ENCODE results near the gene SPRED2. TPM values are rescaled to one million over a fixed set of nuclear protein-coding genes. Genes with fewer than 3 reads are reported as not detected.
A peak's percentile ranks its signal among the peaks of the same experiment; 100 is the strongest.

SPRED2 gene
- total RNA-seq, 1 experiment from 2014 or later, result 12.2 TPM

DNA sequence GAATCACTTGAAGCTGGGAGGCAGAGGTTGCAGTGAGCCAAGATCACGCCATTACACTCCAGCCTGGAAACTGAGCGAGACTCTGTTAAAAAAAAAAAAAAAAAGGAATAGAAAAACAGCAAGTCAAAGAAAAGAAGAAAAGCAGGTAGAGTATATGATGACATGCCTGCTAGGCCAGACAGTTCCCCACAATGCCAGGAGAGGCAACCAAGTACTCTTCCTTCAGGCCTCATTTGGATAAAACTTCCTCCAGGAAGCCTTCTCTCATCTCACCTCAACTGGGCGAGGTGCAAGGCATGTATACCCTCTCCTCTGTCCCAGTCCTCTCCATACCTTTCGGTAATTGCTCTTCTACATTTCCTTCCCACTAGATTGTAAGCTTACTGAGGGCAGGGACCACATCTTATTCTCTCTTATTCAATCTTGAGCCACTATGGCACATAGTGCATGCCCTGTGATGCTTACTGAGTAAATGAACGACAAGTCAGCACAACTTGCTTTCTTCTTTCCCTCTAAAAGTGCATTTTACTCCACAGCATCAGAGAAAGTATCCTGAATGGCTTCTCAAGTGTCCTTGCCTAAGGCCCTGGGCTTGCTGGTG, 10.1 kb upstream of the SPRED2 start:
- no peak for DNase-seq (ENCODE audit: low read depth)

DNA sequence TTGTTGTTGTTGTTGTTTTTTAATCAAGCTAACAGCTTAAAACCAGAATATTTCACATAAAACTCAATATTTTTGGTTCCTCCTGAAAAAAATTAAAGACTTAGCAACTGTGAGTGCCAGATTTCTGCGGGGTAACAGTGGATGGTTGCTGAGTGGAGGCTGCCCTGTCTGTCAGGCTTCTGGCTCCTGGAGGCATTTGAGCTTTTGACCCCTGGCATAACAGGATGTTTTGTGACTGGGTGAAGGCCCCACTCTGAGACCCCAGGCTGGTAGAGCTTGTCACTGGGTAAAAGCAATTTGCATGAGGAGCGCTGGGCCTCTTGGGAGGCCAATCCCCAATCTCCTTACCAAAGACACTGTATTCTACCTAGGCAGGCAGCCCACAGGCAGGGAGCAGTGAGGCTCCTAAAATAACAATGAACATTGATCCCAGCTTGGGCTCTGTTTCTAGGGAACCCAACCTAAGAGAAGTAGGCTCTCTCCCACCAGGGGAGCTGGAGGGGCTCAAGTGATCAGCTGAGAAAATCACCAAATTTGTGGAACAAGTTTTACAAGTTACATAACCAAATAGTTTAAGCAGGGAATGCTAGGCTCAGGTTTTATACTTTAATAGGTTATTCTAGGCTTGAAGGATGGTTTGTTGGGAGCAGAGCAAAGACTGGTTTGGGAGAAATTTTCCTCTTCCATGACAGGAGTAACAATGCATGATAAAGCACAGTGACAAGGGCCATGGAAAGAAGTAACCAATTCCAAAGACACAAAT, 5.9 kb upstream of the SPRED2 start:
- DNase-seq (ENCODE audit: low read depth), result no peak

GRCh38 chr2:65437392-65438135, 5.2 kb upstream of the SPRED2 start:
- DNase-seq (ENCODE audit: low read depth), result no peak

DNA sequence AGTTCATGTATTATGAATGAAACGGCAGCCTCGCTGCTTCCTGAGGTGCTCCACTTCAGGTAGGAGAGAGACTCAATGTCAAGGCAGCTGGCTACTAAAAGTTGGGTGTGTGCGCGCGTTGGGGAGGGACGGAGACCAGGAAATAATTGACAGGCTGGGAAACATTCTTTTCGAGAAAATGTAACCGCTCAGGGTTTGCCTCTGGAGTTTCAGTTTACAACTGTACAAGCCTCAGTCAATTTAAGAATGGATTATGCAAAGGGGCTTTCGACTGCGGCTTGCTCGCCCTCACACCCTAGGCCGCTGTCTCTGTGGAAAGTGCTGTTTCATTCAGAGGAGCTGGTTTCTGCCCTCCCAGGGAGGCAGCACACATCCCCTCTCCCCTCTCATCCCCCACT, 4.4 kb upstream of the SPRED2 start:
- no peak for DNase-seq (ENCODE audit: low read depth)

DNA sequence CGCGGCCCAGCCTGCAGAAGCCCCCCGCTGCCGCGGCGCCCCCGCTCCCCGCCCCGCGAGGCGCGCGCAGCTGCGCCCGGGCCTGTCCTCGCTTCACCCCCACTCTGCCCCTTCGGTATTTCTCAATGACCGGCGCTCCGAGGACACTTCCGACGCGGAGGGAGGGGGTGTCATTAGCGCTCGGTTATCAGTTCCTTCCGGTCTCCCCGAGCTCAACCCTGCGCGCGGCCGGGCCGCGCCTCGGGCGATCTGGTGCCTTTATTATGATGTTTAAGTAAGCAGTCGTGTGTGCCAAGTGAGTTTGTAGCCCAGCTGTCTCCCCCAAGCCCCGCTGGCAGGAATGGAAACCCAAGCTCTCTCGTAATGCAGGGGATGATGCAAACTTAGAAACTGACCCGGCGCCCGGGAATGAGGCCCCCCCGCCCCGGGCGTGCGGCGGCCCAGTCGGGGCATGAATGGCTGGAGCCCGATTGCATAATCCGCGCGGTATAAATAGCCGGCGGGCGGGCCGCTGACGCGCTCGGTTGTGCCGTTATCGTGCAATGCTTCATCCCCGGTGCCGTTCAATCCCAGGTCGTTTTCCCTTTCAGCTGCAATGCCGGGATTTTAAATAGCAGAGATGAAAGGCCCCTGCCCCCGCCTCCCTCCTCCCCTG, 3.9 kb upstream of the SPRED2 start:
- DNase-seq (ENCODE audit: low read depth), result peak; percentile 89

GRCh38 chr2:65435625-65436168, 3.3 kb upstream of the SPRED2 start:
- DNase-seq (ENCODE audit: low read depth), result peak; percentile 81

GRCh38 chr2:65434592-65435241, 2.3 kb upstream of the SPRED2 start:
- DNase-seq (ENCODE audit: low read depth), result no peak

- DNase-seq (ENCODE audit: low read depth), result peak; percentile 49
Observed at GRCh38 chr2:65431421-65432226, 775 bp downstream of the SPRED2 start.

DNA sequence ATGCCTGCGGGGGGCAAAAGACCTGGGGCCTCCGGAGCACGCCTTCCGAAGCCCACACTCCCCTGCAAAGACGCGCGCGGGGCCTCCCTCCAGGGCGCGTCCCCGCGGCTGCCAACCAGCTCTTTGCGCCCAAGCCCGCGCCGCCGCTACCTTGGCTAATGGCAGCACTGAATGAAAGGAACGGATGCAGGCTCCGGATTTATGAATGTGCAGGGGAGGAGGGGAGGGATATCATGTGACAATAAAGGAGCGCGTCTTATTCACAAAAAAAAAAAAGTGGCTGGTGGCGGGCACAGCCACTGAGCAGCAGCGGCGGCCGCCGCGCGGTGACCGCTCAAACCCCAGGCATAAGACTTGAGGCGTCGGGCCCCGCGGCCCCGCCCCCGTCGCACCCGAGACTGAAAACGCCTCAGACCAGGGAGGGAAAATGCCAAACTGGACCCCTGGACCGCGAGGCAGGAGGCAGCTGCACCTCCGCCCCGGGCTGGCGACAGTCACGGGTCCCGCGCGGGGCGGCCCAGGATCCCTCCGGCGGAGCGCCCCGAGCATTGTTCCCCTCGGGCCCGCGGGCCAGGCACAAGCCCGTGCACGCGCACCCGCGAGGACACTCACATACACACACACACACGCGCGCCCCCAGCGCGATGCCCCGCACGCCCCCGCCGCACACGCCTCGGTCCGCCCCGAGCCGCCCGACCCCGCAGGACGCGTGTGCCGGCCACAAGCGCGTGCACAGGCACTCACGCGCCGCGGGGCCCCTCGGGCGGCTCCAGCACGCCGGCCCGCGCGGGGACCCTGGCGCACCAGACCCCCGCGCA, 1.6 kb downstream of the SPRED2 start:
- peak; percentile 56 for DNase-seq (ENCODE audit: low read depth)

GRCh38 chr2:65429786-65430602, 2.4 kb downstream of the SPRED2 start:
- no peak for DNase-seq (ENCODE audit: low read depth)

DNA sequence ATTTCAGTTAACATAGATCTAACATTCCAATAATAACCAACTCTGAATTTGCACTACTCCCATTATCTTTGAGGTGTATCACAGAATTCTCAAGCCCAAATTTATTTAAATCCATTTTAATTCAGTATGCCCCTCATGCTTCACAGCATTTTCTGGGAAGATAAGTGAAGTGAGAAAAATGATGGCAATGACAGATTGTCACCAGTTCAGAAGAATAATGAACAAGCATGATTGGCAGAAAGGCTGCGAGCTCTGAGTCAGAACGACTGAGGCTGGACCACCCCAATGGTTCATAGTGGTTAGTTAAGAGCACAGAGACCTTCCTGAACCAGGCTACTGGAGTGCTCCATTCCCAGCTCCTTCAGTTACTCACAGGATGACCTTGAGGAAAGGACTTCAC, 4.9 kb downstream of the SPRED2 start:
- no peak for DNase-seq (ENCODE audit: low read depth)

DNA sequence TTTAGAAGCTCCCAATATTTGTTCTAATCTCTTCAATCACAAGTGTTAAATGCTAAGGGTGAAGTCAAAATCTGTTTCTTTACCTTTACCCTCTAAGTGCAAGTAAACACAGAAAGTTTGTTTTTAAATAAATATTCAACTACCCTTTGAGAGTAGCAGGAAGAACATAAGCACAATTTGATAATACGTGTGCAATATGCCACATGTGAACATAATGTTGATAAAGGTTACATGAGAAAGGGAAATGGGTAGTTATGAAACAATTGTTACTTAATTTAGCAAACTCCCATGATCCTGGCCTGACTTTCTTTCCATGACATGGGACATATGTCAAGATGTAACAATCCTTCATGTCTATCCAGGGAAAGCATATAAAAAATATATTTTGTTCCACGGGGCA, 7.1 kb downstream of the SPRED2 start:
- DNase-seq (ENCODE audit: low read depth), result no peak

GRCh38 chr2:65424391-65424790, 8.0 kb downstream of the SPRED2 start:
- DNase-seq (ENCODE audit: low read depth), result no peak

DNA sequence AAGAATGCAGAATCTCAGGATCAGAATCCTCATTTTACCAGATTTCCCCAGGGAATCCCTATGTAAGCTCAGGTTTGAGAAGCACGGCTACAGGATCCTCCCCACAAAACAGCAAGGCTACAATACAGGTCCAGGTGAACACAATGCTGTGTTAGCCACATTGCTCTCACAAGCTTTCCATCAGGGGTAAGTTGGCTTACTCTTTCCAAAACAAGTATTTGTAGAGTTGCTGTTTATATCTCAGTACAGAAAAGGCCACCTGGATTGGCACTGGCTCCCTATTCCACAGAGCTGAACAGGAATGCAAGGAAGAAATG, 11.0 kb downstream of the SPRED2 start:
- no peak for DNase-seq (ENCODE audit: low read depth)

DNA sequence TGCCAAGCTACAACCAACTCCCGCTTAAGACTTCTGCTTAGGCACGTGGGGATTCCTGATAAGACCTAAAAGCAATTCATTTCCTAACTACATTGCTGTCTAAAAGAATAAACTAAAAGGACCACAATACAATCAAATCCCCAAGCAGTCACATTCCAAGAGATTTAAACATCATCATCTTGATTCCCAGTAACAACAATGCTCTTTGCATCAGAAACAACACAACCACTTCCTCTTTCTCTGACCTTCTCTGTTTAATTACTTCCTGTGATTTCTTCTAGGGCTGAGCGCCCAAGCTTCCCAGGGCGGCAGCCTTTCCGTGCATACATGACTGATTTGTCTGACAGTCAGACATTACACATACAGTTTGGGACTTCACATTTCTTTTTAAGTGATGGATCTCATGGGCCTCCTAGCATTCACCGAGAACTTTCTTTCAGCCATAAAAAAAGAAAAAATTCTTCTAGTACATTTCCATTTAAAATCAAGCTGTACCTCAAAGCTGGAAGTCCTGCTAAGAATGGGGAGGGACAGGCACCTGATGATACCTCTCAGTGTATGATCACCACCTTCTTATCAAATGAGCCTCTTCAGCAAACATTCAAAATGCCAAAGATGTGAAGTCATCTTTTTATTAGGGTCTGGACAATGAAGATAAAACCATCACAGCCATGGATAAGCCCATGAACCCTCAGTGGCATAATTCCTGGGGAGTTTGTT, 11.5 kb downstream of the SPRED2 start:
- DNase-seq (ENCODE audit: low read depth), result no peak

DNA sequence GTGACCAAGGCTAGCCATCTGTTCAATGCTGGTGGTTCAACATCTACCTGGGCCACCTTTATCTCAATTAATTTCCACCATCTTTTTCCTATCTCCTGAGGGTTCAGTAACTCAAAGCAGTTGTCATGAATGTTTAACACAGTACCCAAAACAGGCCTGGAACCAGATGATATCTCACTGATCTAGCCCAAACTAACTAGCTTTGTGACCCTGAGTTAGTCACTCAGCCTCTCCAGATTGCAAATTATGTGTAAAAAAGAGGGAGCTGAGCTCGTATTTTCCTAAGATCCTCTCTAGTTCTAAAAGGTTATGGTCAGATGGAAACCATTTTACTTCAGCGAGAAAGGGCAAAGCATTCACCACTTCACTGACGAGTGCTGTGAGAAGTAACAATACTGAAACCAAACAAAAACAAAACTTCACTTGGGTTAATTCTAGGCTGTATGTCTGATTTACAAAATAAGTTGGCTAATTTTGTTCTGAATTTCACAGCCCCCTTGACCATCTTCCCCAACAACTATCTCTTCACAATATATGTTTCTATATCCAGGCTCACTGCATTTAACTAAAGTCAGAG, 14.8 kb downstream of the SPRED2 start:
- DNase-seq (ENCODE audit: low read depth), result no peak

DNA sequence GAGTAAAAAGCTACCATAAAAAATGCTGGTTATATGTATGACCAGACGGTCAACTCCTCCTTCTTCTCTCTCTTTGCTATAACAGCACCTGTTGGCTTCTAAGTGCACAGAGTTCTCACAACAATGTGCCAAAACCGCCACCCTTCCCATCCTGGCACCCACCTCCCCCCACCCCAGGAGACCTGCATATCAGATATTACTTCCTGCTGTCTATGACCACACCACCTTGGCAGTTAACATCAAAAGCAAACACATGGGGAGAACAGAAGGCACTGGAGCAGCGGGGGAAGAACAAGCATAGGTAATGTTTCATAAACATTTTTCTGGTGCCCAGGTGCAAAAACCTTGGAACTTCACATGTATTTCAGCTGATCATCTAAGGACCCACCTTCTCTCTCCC, 15.5 kb downstream of the SPRED2 start:
- DNase-seq (ENCODE audit: low read depth), result no peak

GRCh38 chr2:65416321-65416720, 16.1 kb downstream of the SPRED2 start:
- DNase-seq (ENCODE audit: low read depth), result no peak
